ENCODE results near the gene KCNQ5. TPM values are rescaled to one million over a fixed set of nuclear protein-coding genes. Genes with fewer than 3 reads are reported as not detected.

Gene KCNQ5
- total RNA-seq, 1 donor from 2014 or later, result 1.5 TPM

DNA sequence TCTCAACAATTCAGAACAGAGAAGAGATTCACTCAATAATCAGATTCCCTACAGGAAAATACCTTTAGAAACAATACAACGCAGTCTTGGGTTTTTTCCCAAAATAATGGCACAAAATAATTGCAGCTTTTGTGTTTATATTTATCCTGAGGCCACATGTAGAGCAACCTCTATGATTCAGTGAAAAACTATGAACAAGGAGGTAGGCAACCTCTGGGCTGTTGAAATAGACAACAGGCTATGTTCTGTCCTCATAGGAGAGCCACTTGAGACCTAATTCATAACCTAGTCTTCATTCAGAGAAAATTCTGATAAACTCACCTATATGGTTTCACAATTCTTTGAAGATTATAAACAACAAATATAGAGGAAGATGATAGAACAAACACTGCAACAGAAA lies 485.2 kb downstream of the KCNQ5 start:
- TF ChIP-seq, protein P1, sequence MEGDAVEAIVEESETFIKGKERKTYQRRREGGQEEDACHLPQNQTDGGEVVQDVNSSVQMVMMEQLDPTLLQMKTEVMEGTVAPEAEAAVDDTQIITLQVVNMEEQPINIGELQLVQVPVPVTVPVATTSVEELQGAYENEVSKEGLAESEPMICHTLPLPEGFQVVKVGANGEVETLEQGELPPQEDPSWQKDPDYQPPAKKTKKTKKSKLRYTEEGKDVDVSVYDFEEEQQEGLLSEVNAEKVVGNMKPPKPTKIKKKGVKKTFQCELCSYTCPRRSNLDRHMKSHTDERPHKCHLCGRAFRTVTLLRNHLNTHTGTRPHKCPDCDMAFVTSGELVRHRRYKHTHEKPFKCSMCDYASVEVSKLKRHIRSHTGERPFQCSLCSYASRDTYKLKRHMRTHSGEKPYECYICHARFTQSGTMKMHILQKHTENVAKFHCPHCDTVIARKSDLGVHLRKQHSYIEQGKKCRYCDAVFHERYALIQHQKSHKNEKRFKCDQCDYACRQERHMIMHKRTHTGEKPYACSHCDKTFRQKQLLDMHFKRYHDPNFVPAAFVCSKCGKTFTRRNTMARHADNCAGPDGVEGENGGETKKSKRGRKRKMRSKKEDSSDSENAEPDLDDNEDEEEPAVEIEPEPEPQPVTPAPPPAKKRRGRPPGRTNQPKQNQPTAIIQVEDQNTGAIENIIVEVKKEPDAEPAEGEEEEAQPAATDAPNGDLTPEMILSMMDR (IDR thresholded peaks at IDR 0.05; ENCODE audit: partially characterized antibody, unreplicated experiment), result no peak

DNA sequence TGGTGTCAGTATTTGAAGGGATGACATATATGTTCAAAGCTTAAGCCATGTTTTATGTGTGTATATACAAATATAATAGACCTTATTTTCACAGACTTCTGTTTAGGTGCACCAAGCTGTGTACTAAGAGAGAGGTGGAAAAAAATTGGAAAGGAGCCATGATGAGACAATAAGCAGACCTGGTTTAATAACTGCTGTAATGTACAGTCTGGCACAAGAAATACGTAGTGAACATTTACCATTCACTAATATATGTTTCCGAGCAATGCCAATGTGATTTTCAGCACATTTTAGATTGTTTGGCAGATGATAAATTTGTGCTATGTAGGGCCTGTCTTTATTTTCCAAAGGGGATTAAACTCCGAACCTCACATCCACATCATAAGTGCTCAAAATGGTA lies 487.1 kb downstream of the KCNQ5 start:
- Mint-ChIP-seq H3K9me3 (ENCODE audit: unreplicated experiment) (no peaks in the 10 kb centered on the region), H3K36me3 (ENCODE audit: unreplicated experiment) (no peaks in the 10 kb centered on the region), H3K4me1 (ENCODE audit: low read depth, unreplicated experiment) (no peaks in the 10 kb centered on the region), H3K27ac (ENCODE audit: unreplicated experiment) (no peak overlapping the region), H3K4me3 (ENCODE audit: unreplicated experiment) (no peak overlapping the region), H3K27me3 (ENCODE audit: unreplicated experiment) (no peaks in the 10 kb centered on the region)
- TF ChIP-seq, protein P1 (IDR thresholded peaks at IDR 0.05; ENCODE audit: partially characterized antibody, unreplicated experiment), result no peak
- DNase-seq, result no peak

More for the DNA sequence above, 485.2 kb downstream of the KCNQ5 start:
- Mint-ChIP-seq H3K4me3 (ENCODE audit: unreplicated experiment) (no peak overlapping the region), H3K4me1 (ENCODE audit: low read depth, unreplicated experiment) (no peaks in the 10 kb centered on the region), H3K27me3 (ENCODE audit: unreplicated experiment) (no peaks in the 10 kb centered on the region), H3K27ac (ENCODE audit: unreplicated experiment) (no peak overlapping the region), H3K36me3 (ENCODE audit: unreplicated experiment) (no peaks in the 10 kb centered on the region), H3K9me3 (ENCODE audit: unreplicated experiment) (no peaks in the 10 kb centered on the region)
- no peak for DNase-seq

DNA sequence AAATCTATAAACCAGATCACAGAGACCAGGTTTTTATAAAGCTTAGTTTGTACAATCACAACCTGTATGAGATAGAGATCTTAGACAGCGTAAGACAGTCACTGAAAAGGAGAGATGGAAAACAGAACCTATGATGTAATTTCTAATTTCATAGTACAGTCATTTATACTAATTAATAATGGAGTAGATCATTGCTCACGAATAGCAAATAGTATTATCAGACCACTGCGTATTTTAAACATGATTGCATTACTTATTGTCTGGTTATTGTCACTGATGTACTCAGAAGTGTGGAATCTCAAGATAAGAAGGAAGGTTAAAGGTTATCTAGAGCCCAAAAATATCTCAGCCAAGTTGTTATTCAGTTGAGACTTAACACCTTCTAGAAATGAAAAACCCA lies 487.8 kb downstream of the KCNQ5 start:
- Mint-ChIP-seq H3K27me3 (ENCODE audit: unreplicated experiment) (no peaks in the 10 kb centered on the region), H3K36me3 (ENCODE audit: unreplicated experiment) (no peaks in the 10 kb centered on the region), H3K4me1 (ENCODE audit: low read depth, unreplicated experiment) (no peaks in the 10 kb centered on the region), H3K9me3 (ENCODE audit: unreplicated experiment) (no peaks in the 10 kb centered on the region), H3K27ac (ENCODE audit: unreplicated experiment) (no peak overlapping the region), H3K4me3 (ENCODE audit: unreplicated experiment) (no peak overlapping the region)
- TF ChIP-seq, protein P1 (IDR thresholded peaks at IDR 0.05; ENCODE audit: partially characterized antibody, unreplicated experiment), result no peak
- DNase-seq, result no peak

DNA sequence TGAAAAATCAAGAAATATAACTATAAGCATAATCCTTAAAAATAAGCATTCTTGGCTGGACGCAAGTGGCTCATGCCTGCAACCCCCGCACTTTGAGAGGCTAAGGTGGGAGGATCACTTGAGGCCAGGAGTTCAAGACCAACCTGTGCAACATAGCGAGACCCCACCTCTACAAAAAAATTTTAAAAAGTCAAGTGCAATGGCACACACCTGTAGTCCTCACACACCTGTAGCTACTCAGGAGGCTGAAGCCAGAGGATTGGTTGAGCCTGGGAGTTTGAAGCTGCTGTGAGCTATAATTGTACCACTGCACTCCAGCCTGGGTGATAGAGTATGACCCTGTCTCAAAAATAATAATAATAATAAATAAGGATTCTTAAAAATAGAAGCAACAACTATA lies 494.5 kb downstream of the KCNQ5 start:
- DNase-seq, result no peak
- TF ChIP-seq, protein P1 (IDR thresholded peaks at IDR 0.05; ENCODE audit: partially characterized antibody, unreplicated experiment), result no peak
- Mint-ChIP-seq H3K4me1 (ENCODE audit: low read depth, unreplicated experiment) (no peaks in the 10 kb centered on the region), H3K27ac (ENCODE audit: unreplicated experiment) (no peak overlapping the region), H3K36me3 (ENCODE audit: unreplicated experiment) (no peaks in the 10 kb centered on the region), H3K27me3 (ENCODE audit: unreplicated experiment) (no peaks in the 10 kb centered on the region), H3K4me3 (ENCODE audit: unreplicated experiment) (no peak overlapping the region), H3K9me3 (ENCODE audit: unreplicated experiment) (no peaks in the 10 kb centered on the region)

DNA sequence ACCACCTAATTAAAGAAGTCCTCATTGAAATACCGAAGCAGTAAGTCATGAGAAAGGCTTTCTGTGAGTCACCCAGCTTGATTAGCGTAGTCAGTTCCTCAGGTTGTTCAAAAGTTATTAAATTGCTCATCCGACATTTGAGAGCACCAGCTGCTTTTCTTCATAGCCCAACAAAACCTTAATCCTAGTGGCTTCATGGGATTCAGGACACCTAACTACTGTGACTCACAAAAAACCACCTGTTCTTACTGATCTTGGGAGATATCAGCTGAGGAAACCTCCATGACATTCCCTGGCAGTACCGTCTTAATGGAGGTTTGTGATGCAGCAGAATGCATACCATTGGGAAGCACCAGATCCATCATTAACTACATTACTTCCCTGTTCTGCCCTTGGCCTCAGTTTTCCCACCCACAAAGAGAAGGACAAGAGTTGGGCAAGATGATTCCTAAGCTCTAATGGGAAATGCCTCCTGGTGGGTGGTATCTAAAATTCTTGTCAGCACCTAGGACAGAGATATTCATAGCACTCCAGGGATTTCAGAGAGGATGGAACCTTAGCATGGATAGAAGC lies 499.6 kb downstream of the KCNQ5 start:
- no peaks in the 10 kb centered on the region for H3K27me3 Mint-ChIP-seq (ENCODE audit: unreplicated experiment)
- no peaks in the 10 kb centered on the region for H3K36me3 Mint-ChIP-seq (ENCODE audit: unreplicated experiment)
- H3K27ac Mint-ChIP-seq (ENCODE audit: unreplicated experiment), result no peak overlapping the region
- TF ChIP-seq, protein P1 (IDR thresholded peaks at IDR 0.05; ENCODE audit: partially characterized antibody, unreplicated experiment), result no peak
- no peaks in the 10 kb centered on the region for H3K4me1 Mint-ChIP-seq (ENCODE audit: low read depth, unreplicated experiment)
- no peak overlapping the region for H3K4me3 Mint-ChIP-seq (ENCODE audit: unreplicated experiment)
- no peaks in the 10 kb centered on the region for H3K9me3 Mint-ChIP-seq (ENCODE audit: unreplicated experiment)
- no peak for DNase-seq
